Vagina (tissue), 2 donors: ENCODE data around the gene SRRM3.

Experiments
- POLR2A ChIP-seq, 2 donors: fragments of 450-650 bp; IDR thresholded peaks; one replicate each; pipeline ENCODE4 v1.6.1; 2017; ENCODE audit warnings: antibody characterized with exemption in 2 of 2, mild to moderate bottlenecking in 2 of 2, moderate library complexity in 2 of 2
- POLR2AphosphoS5 ChIP-seq, 2 donors: sonication (generic); formaldehyde crosslinking; IDR thresholded peaks; one replicate each; pipeline ENCODE4 v1.9.0; 2017; ENCODE audit warnings: antibody characterized with exemption in 2 of 2, mild to moderate bottlenecking in 2 of 2, low read depth in 1 of 2; ENCODE audit not compliant: insufficient read depth in 1 of 2
- TF ChIP-seq, protein P1 (sequence below), 3 experiments: fragments of 450-650 bp in 2 of 3; fragments of 200-600 bp in 1 of 3; sonication (generic) in 1 of 3; IDR thresholded peaks; one replicate each; pipeline ENCODE4 v1.5.1; 2017 to 2019; ENCODE audit warnings: antibody characterized with exemption in 3 of 3, mild to moderate bottlenecking in 2 of 3, moderate library complexity in 2 of 3

DNA sequence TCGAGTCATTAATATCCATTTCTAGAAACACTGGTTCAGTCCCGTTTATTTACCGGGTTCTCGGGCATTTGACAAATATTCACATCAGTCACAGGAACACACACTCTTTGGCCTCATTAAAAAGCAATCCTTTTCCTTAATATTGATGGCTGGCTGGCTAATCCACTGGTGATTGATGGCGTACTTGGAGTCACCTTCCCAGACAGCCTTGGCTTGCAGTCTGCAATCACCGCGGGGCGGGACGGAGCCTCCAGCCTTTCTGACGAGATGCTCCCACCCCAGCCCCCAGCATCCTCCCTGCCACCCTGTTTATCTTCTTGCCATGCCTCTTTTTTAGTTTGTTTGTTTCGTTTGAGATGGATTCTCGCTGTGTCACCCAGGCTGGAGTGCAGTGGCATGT, 36.6 kb downstream of the SRRM3 start:
- TF ChIP-seq POLR2A (IDR thresholded peaks at IDR 0.05) (no peak), POLR2AphosphoS5 (IDR thresholded peaks at IDR 0.05; ENCODE audit: insufficient read depth in 1 of 2, low read depth in 1 of 2) (no peak)
- TF ChIP-seq, protein P1, sequence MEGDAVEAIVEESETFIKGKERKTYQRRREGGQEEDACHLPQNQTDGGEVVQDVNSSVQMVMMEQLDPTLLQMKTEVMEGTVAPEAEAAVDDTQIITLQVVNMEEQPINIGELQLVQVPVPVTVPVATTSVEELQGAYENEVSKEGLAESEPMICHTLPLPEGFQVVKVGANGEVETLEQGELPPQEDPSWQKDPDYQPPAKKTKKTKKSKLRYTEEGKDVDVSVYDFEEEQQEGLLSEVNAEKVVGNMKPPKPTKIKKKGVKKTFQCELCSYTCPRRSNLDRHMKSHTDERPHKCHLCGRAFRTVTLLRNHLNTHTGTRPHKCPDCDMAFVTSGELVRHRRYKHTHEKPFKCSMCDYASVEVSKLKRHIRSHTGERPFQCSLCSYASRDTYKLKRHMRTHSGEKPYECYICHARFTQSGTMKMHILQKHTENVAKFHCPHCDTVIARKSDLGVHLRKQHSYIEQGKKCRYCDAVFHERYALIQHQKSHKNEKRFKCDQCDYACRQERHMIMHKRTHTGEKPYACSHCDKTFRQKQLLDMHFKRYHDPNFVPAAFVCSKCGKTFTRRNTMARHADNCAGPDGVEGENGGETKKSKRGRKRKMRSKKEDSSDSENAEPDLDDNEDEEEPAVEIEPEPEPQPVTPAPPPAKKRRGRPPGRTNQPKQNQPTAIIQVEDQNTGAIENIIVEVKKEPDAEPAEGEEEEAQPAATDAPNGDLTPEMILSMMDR (IDR thresholded peaks at IDR 0.05), result no peak
